Tibial artery (tissue), 4 donors: Measurements from ENCODE around the gene SLC1A5.
A peak's percentile ranks its signal among the peaks of the same experiment; 100 is the strongest.
"Not testable (repeated sequence)": the region's sequence is repeated elsewhere in the genome, so short reads cannot be mapped to it uniquely, and the experiment has no call there.

Source experiments
- DNase-seq, 2 donors: peaks; one replicate each; pipeline ENCODE4 v3.0.0-alpha.2; 2019
- H3K27ac ChIP-seq, 2 donors: fragments of 200-600 bp; sonication (generic) in 1 of 2; 1 replicate in 1 of 2; 2 replicates in 1 of 2; pipeline ENCODE4 v1.5.1; 2018 to 2019; ENCODE audit warnings: mild to moderate bottlenecking in 1 of 2
- H3K27me3 ChIP-seq, 2 donors: fragments of 200-600 bp; sonication (generic) in 1 of 2; one replicate each; pipeline versions ENCODE4 v1.5.1 to v1.6.0; 2016 to 2019
- H3K36me3 ChIP-seq, 3 donors: fragments of 200-600 bp; sonication (generic) in 2 of 3; one replicate each; pipeline ENCODE4 v1.5.1; 2016 to 2019; ENCODE audit warnings: mild to moderate bottlenecking in 2 of 3
- H3K4me1 ChIP-seq, 4 donors: fragments of 200-600 bp; sonication (generic) in 2 of 4; 1 replicate in 3 of 4; 2 replicates in 1 of 4; pipeline ENCODE4 v1.5.1; 2016 to 2019
- H3K4me3 ChIP-seq, 2 donors: fragments of 200-600 bp; sonication (generic) in 1 of 2; 1 replicate in 1 of 2; 2 replicates in 1 of 2; pipeline ENCODE4 v1.5.1; 2018 to 2019; ENCODE audit warnings: mild to moderate bottlenecking in 2 of 2
- H3K9me3 ChIP-seq, 3 donors: fragments of 200-600 bp; sonication (generic) in 1 of 3; one replicate each; pipeline ENCODE4 v1.5.1; 2016 to 2019
- intact Hi-C: fragments of 100-400 bp; cut with DNase I; formaldehyde crosslinking; loops from one replicate; pipeline ENCODE4 v1.15.0; 2023; ENCODE audit warnings: low total_unique reads
- TF ChIP-seq, protein P1 (sequence below), 2 experiments: fragments of 200-600 bp in 1 of 2; fragments of 450-650 bp in 1 of 2; IDR thresholded peaks; one replicate each; pipeline ENCODE4 v1.5.1; 2017 to 2019; ENCODE audit warnings: antibody characterized with exemption in 2 of 2, mild to moderate bottlenecking in 1 of 2, moderate library complexity in 1 of 2

SLC1A5 gene

DNA sequence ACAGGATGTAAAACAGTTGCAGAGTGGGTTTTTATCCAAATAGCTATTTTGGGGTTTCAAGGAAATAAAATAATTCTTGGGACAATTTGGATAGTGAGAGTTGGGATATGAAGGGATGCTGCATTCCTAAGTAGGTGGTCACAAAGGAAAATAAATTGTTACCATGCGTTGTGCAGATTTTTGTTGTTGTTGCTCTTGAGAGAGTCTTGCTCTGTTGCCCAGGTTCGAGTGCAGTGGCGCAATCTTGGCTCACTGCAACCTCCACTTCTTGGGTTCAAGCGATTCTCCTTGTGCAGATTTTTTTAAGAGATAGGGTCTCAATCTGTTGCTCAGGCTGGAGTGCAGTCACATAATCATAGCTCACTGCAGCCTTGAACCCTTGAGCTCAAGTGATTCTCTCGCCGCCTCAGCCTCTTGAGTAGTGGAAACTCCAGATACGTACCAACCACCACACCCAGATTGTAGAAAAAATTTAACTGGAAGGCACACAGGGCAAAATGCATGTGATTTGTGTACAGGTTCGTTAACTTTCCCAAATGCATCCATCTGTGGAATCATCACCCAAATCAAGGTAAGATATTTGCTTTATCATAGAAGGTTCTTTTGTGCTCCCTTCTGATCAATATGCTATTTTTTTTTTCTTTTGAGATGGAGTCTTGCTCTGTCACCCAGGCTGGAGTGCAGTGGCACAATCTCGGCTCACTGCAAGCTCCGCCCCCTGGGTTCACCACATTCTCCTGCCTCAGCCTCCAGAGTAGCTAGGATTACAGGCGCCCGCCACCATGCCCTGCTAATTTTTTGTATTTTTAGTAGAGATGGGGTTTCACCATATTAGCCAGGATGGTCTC, 16.0 kb downstream of the SLC1A5 start:
- peaks cover 28 to 38% (median 31%) of the 10 kb centered on the region in 3 donors for H3K36me3 ChIP-seq
- intact Hi-C loops: no loop called here
- no peak for DNase-seq
- peaks cover 0 to 8% (median 0%) of the 10 kb centered on the region in 4 donors for H3K4me1 ChIP-seq
- no peak overlapping the region for H3K4me3 ChIP-seq
- TF ChIP-seq, protein P1, sequence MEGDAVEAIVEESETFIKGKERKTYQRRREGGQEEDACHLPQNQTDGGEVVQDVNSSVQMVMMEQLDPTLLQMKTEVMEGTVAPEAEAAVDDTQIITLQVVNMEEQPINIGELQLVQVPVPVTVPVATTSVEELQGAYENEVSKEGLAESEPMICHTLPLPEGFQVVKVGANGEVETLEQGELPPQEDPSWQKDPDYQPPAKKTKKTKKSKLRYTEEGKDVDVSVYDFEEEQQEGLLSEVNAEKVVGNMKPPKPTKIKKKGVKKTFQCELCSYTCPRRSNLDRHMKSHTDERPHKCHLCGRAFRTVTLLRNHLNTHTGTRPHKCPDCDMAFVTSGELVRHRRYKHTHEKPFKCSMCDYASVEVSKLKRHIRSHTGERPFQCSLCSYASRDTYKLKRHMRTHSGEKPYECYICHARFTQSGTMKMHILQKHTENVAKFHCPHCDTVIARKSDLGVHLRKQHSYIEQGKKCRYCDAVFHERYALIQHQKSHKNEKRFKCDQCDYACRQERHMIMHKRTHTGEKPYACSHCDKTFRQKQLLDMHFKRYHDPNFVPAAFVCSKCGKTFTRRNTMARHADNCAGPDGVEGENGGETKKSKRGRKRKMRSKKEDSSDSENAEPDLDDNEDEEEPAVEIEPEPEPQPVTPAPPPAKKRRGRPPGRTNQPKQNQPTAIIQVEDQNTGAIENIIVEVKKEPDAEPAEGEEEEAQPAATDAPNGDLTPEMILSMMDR (IDR thresholded peaks at IDR 0.05): no peak
- H3K9me3 ChIP-seq: no peaks in the 10 kb centered on the region
- no peaks in the 10 kb centered on the region for H3K27me3 ChIP-seq
- no peak overlapping the region for H3K27ac ChIP-seq

DNA sequence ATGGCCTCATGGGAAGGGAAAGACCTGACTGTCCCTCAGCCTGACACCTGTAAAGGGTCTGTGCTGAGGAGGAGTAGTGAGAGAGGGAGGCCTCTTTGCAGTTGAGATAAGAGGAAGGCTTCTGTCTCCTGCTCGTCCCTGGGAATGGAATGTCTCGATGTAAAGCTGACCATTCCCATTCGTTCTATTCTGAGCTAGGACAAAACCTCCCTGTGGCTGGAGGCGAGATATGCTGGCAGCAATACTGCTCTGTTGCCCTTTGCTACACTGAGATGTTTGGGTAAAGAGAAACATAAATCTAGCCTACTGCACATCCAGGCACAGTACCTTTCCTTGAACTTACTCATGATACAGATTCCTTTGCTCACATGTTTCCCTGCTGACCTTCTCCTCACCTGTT, 19.6 kb downstream of the SLC1A5 start:
- intact Hi-C loops, H3K27me3 ChIP-seq, H3K36me3 ChIP-seq, H3K9me3 ChIP-seq, H3K4me1 ChIP-seq, DNase-seq, H3K4me3 ChIP-seq: not testable (repeated sequence)
- H3K27ac ChIP-seq: peak overlapping the region in 1 of 2 donors; percentile 35

DNA sequence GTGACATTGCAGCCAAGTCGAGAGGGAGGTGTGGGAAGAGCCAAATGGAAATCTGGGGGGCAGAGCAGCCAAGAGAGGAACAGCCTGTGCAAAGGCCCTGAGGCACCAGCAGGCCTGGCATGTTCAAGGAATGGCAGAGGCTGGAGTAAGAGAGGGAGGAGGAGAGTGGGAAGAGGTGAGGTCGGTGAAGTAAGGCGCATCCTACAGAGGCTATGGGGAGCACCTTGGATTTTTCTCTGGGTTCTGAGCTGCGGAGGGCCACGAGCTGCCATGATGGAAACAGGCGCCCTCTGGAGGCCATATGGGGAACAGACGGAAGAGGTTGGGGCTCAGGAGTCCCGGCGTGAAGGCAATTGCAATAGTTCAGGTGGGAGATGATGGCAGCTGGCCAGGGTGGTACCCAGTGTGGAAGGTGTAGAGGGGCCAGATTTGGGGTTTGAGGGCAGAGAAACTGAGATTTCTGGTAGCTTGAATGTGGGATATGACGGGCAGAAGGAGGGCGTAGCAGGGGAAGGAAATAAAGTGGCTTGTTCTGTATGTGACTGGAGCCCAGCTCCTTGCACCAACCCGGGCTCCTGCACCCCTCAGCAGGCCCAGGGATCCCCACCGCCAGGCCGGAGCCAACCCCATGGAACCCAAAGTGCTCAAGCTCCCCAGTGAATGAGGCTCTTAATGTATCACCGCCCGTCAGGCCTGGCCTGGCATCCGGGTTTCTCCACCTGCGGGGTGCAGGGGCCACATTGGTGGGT, 21.7 kb downstream of the SLC1A5 start:
- intact Hi-C loops: no loop called here
- Histone ChIP-seq H3K27ac (no peak overlapping the region), H3K27me3 (no peaks in the 10 kb centered on the region), H3K36me3 (no peaks in the 10 kb centered on the region), H3K4me1 (peaks cover 0 to 9% (median 0%) of the 10 kb centered on the region in 4 donors), H3K9me3 (no peaks in the 10 kb centered on the region), H3K4me3 (no peak overlapping the region)
- DNase-seq: peak in 1 of 2 donors; percentile 51
- TF ChIP-seq, protein P1 (IDR thresholded peaks at IDR 0.05): peak; percentile 46 to 58

DNA sequence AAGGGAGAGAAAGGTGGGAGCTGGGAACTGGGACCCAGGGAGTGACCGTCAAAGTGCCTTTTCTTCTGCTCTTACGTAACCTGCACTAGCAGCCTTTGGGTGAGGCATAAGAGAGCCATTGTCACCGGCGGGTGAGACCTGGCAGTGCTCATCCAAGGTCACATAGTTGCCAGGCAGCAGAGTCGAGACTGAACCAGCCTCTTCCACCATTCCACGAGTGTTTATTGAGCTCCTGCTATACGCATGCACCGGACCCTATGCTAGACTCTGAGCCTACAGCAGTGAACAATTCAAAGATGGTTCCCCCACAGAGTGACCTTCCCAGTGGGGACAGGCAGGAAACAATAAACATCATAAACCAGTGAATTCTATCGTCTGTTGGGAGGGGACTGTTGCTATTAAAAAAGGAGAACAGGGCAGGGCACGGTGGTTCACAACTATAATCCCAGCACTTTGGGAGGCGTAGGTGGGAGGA, 23.5 kb downstream of the SLC1A5 start:
- intact Hi-C loops: no loop called here
- no peaks in the 10 kb centered on the region for H3K9me3 ChIP-seq
- peaks cover 0 to 28% (median 9%) of the 10 kb centered on the region in 4 donors for H3K4me1 ChIP-seq
- H3K27me3 ChIP-seq: no peaks in the 10 kb centered on the region
- no peak overlapping the region for H3K4me3 ChIP-seq
- H3K27ac ChIP-seq: no peak overlapping the region
- TF ChIP-seq, protein P1 (IDR thresholded peaks at IDR 0.05): no peak
- H3K36me3 ChIP-seq: no peaks in the 10 kb centered on the region
- no peak for DNase-seq

DNA sequence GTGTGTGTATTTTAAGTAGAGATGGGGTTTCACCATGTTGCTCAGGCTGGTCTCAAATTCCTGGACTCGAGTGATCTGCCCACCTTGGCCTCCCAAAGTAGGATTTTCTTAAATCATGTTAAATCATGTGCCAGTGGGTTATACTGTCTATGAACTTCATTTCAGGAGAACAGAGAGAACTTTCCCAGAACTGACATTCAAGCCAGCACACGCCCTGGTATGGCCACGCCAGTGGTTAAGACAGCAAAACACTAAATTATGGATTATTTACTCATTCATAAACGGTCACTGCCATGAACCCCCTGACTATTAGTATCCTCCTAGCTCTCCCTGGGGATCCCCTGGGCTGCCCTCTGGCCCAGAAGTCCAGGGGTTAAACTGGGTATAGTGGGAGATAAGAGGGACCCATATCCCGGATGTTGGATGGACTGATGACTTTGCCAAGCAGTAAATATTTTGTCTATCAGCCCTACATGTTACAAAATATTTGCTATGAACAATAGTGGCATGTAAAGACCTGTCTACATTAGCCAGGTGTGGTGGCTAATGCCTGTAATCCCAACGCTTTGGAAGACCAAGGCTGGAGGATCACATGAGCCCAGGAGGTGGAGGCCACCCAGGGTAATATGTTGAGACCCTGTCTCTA, 26.0 kb downstream of the SLC1A5 start:
- Histone ChIP-seq H3K27me3 (no peaks in the 10 kb centered on the region), H3K4me3 (no peak overlapping the region), H3K4me1 (peaks cover 0 to 31% (median 16%) of the 10 kb centered on the region in 4 donors), H3K36me3 (no peaks in the 10 kb centered on the region), H3K27ac (no peak overlapping the region), H3K9me3 (no peaks in the 10 kb centered on the region)
- no peak for DNase-seq
- intact Hi-C loops: no loop called here
- TF ChIP-seq, protein P1 (IDR thresholded peaks at IDR 0.05): no peak
